HCT116 (cell line): Measurements from ENCODE around the gene GRIN2A. TPM values are rescaled to one million over a fixed set of nuclear protein-coding genes. Genes with fewer than 3 reads are reported as not detected.

Source experiments
- ATAC-seq: fragments of 200-7000 bp; cut with Tn5 transposase; 2 replicates; pipeline ENCODE4 v1.9.1; 2020; ENCODE audit warnings: mild to moderate bottlenecking, moderate library complexity
- BruUV-seq: library from RNA; stranded (reverse); fragments of 400-500 nt; replicated peaks from 2 replicates; lab custom pipeline; 2021; lab: Mats Ljungman, UMichigan
- CTCF ChIA-PET: fragments of 300-600 bp; sonication (Branson Sonifier 250); formaldehyde crosslinking; loops from one replicate; lab custom pipeline; 2021; ENCODE audit warnings: antibody characterized with exemption; lab: Charles Lee
- POLR2A ChIA-PET: fragments of 300-600, 350-600 bp; sonication (Branson Sonifier 250); formaldehyde crosslinking; loops from one replicate; lab custom pipeline; 2021; ENCODE audit warnings: antibody characterized with exemption; lab: Charles Lee
- RAD21 ChIA-PET, 2 experiments: fragments of 300-600 bp; sonication (Branson Sonifier 250); formaldehyde crosslinking; loops; one replicate each; lab custom pipeline; 2023; ENCODE audit warnings: low total read pairs in 2 of 2; ENCODE audit not compliant: uncharacterized antibody in 2 of 2, unreplicated experiment in 2 of 2, low non-redundant PET in 1 of 2; lab: Charles Lee
- DNase-seq: peaks from one replicate; pipeline ENCODE4 v3.0.0-alpha.2; 2010; ENCODE audit warnings: low read depth, low spot score
- H2AFZ ChIP-seq: fragments of 200-600 bp; shearing (Covaris generic), sonication (generic); 2 replicates; pipeline ENCODE4 v1.6.1; 2017; ENCODE audit warnings: low read depth, mixed run types, mixed read lengths, antibody characterized with exemption, low read length; ENCODE audit not compliant: poor library complexity, severe bottlenecking
- H3K27ac ChIP-seq: 2 replicates; pipeline ENCODE4 v1.5.1; 2012; ENCODE audit warnings: low read depth, low read length
- H3K27me3 ChIP-seq: fragments of 200-600 bp; sonication (generic); 2 replicates; pipeline ENCODE4 v1.6.1; 2016; ENCODE audit warnings: mixed run types, low read length, mixed read lengths; ENCODE audit not compliant: insufficient read depth
- H3K36me3 ChIP-seq, 2 experiments: fragments of 200-500 bp in 1 of 2; fragments of 200-600 bp in 1 of 2; sonication (Bioruptor generic) in 1 of 2; sonication (generic) in 1 of 2; 2 replicates each; pipeline versions ENCODE4 v1.5.1 to v1.6.1; 2014 to 2016; ENCODE audit warnings: low read length in 2 of 2, inconsistent platforms in 1 of 2, mixed read lengths in 1 of 2, mixed run types in 1 of 2; ENCODE audit not compliant: insufficient read depth in 2 of 2, control insufficient read depth in 1 of 2
- H3K4me1 ChIP-seq, 2 experiments: fragments of 200-600 bp in 1 of 2; sonication (generic) in 1 of 2; 2 replicates each; pipeline versions ENCODE4 v1.5.1 to v1.6.1; 2012 to 2017; ENCODE audit warnings: low read length in 2 of 2, inconsistent platforms in 1 of 2, mild to moderate bottlenecking in 1 of 2, mixed read lengths in 1 of 2, mixed run types in 1 of 2, moderate library complexity in 1 of 2; ENCODE audit not compliant: insufficient read depth in 2 of 2, control insufficient read depth in 1 of 2
- H3K4me2 ChIP-seq: fragments of 200-600 bp; sonication (generic); 2 replicates; pipeline ENCODE4 v1.6.1; 2017; ENCODE audit warnings: mixed run types, low read length, mixed read lengths
- H3K4me3 ChIP-seq, 2 experiments: fragments of 200-600 bp in 1 of 2; sonication (generic) in 1 of 2; replicated peaks in 1 of 2; 2 replicates each; pipeline ENCODE4 v1.5.1; 2011 to 2016; ENCODE audit warnings: low read length in 2 of 2, control low read depth in 1 of 2, low read depth in 1 of 2, mild to moderate bottlenecking in 1 of 2, mixed read lengths in 1 of 2, mixed run types in 1 of 2
- H3K79me2 ChIP-seq: fragments of 200-600 bp; sonication (generic); 2 replicates; pipeline ENCODE4 v1.6.1; 2017; ENCODE audit warnings: mild to moderate bottlenecking, mixed run types, low read length, moderate library complexity, mixed read lengths; ENCODE audit not compliant: insufficient read depth
- H3K9ac ChIP-seq: fragments of 200-600 bp; sonication (generic); 2 replicates; pipeline ENCODE4 v1.6.1; 2016; ENCODE audit warnings: low read length, mixed read lengths
- H3K9me2 ChIP-seq: fragments of 200-600 bp; sonication (generic), shearing (Covaris generic); 2 replicates; pipeline ENCODE4 v1.6.1; 2017; ENCODE audit warnings: mixed run types, mild to moderate bottlenecking, moderate library complexity; ENCODE audit not compliant: insufficient read depth
- H3K9me3 ChIP-seq, 2 experiments: fragments of 200-500 bp in 1 of 2; fragments of 200-600 bp in 1 of 2; sonication (Bioruptor generic) in 1 of 2; sonication (generic) in 1 of 2; 2 replicates each; pipeline ENCODE4 v1.6.1; 2014 to 2017; ENCODE audit warnings: low read length in 2 of 2, mixed read lengths in 2 of 2, inconsistent platforms in 1 of 2, low read depth in 1 of 2, mild to moderate bottlenecking in 1 of 2, mixed run types in 1 of 2, moderate library complexity in 1 of 2; ENCODE audit not compliant: control insufficient read depth in 1 of 2, insufficient read depth in 1 of 2
- H4K20me1 ChIP-seq: fragments of 200-600 bp; sonication (generic), shearing (Covaris generic); 2 replicates; pipeline ENCODE4 v1.6.1; 2017; ENCODE audit warnings: mixed run types, mild to moderate bottlenecking, moderate library complexity; ENCODE audit not compliant: insufficient read depth
- CEBPB ChIP-seq: IDR thresholded peaks from 2 replicates; pipeline ENCODE4 v1.6.1; 2012; ENCODE audit warnings: low read depth
- EGR1 ChIP-seq: IDR thresholded peaks from 2 replicates; pipeline ENCODE4 v1.6.1; 2012; ENCODE audit warnings: low read depth
- ELF1 ChIP-seq: IDR thresholded peaks from 2 replicates; pipeline ENCODE4 v1.6.1; 2012; ENCODE audit warnings: low read depth, borderline replicate concordance
- EZH2 ChIP-seq: fragments of 200-600 bp; sonication (generic); IDR thresholded peaks from 2 replicates; pipeline ENCODE4 v1.6.1; 2017; ENCODE audit warnings: antibody characterized with exemption, mixed run types
- EZH2phosphoT487 ChIP-seq: fragments of 200-600 bp; IDR thresholded peaks from 2 replicates; pipeline ENCODE4 v1.6.1; 2018; ENCODE audit warnings: antibody characterized with exemption, borderline replicate concordance
- FOSL1 ChIP-seq: IDR thresholded peaks from 2 replicates; pipeline ENCODE4 v1.6.1; 2012; ENCODE audit warnings: low read depth
- JUND ChIP-seq: IDR thresholded peaks from 2 replicates; pipeline ENCODE4 v1.6.1; 2012
- POLR2A ChIP-seq: IDR thresholded peaks from 2 replicates; pipeline ENCODE4 v1.7.0; 2011; ENCODE audit warnings: borderline replicate concordance; ENCODE audit not compliant: insufficient read depth, insufficient read length; ENCODE audit errors: extremely low read depth
- POLR2AphosphoS5 ChIP-seq: IDR thresholded peaks from 2 replicates; pipeline ENCODE4 v1.6.1; 2011; ENCODE audit warnings: mild to moderate bottlenecking, low read depth, low read length, moderate library complexity
- SIN3A ChIP-seq: IDR thresholded peaks from 2 replicates; pipeline ENCODE4 v1.6.1; 2012; ENCODE audit warnings: low read depth
- SRF ChIP-seq: IDR thresholded peaks from 2 replicates; pipeline ENCODE4 v1.6.1; 2012; ENCODE audit warnings: low read depth
- TCF7L2 ChIP-seq: IDR thresholded peaks from 2 replicates; pipeline ENCODE4 v1.7.0; 2011; ENCODE audit warnings: borderline replicate concordance, inconsistent platforms; ENCODE audit not compliant: insufficient read depth, insufficient read length; ENCODE audit errors: extremely low read depth
- YY1 ChIP-seq: IDR thresholded peaks from 2 replicates; pipeline ENCODE4 v1.6.1; 2011; ENCODE audit warnings: low read length, low read depth, moderate library complexity, mild to moderate bottlenecking; ENCODE audit not compliant: insufficient replicate concordance; ENCODE audit errors: extremely low read depth
- ZNF274 ChIP-seq: fragments of 200-500 bp; sonication (Bioruptor generic); IDR thresholded peaks from 2 replicates; pipeline ENCODE4 v1.6.1; 2014; ENCODE audit warnings: mild to moderate bottlenecking, low read depth, low read length, inconsistent platforms
- intact Hi-C: fragments of 100-400 bp; cut with micrococcal nuclease; formaldehyde crosslinking; loops from 2 replicates; pipeline ENCODE4 v1.10.0; 2022
- total RNA-seq: library from RNA; stranded (reverse); gene quantifications from one replicate; pipeline ENCODE4 v1.2.1, GENCODE V29; 2021; ENCODE audit not compliant: unreplicated experiment
- TF ChIP-seq, protein P1 (sequence below): IDR thresholded peaks from 2 replicates; pipeline ENCODE4 v1.6.1; 2012
- TF ChIP-seq, protein P2 (sequence below): IDR thresholded peaks from 2 replicates; pipeline ENCODE4 v1.6.1; 2011; ENCODE audit warnings: mild to moderate bottlenecking, low read length, moderate library complexity; ENCODE audit not compliant: insufficient replicate concordance; ENCODE audit errors: extremely low read depth
- TF ChIP-seq, protein P3 (sequence below), 3 experiments: fragments of 200-600 bp in 1 of 3; sonication (generic) in 1 of 3; IDR thresholded peaks in 2 of 3; conservative IDR thresholded peaks in 1 of 3; 2 replicates each; pipeline ENCODE4 v1.5.1; 2012 to 2017; ENCODE audit warnings: low read depth in 2 of 3, low read length in 2 of 3, antibody characterized with exemption in 1 of 3, borderline replicate concordance in 1 of 3, control low read depth in 1 of 3, mild to moderate bottlenecking in 1 of 3, mixed read lengths in 1 of 3, mixed run types in 1 of 3, moderate library complexity in 1 of 3; ENCODE audit not compliant: insufficient read depth in 1 of 3
- TF ChIP-seq, protein P4 (sequence below): IDR thresholded peaks from 2 replicates; pipeline ENCODE4 v1.6.1; 2012

The GRIN2A gene
- total RNA-seq, 1 experiment from 2014 or later = 0.02 TPM

DNA sequence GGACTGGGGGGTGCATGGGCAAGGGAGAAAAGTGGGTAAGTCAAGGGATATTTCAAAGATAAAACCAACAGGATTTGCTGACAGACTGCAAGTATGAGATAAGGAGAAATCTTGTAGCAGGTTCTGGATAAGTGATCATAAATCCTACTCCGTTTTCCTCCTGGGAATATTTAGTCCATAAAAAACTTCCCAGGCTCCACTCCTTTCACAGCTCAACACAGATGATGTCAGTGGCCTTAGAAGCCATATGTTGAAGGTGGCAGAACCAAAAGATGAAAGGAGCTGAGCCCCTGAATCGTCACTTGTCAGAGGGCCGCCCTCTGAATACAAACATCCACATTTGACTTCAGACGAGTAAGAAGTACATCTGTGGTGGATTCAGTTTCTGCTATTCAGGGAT, 71.7 kb downstream of the GRIN2A start:
- intact Hi-C loops = no loop called here
- ATAC-seq (no peak), DNase-seq (no peak)
- Histone ChIP-seq H4K20me1 (no peaks in the 10 kb centered on the region), H3K79me2 (no peaks in the 10 kb centered on the region), H3K4me2 (no peak overlapping the region), H3K9me3 (no peaks in the 10 kb centered on the region), H2AFZ (no peak overlapping the region), H3K9ac (no peak overlapping the region), H3K9me2 (no peaks in the 10 kb centered on the region), H3K27me3 (peaks cover 19% of the 10 kb centered on the region), H3K36me3 (no peaks in the 10 kb centered on the region), H3K4me3 (no peak overlapping the region), H3K27ac (no peak overlapping the region), H3K4me1 (no peaks in the 10 kb centered on the region)
- no TSS peak for BruUV-seq
- ChIA-PET POLR2A (no interaction called here), RAD21 (no interaction called here), CTCF (no interaction called here)
- TF ChIP-seq POLR2AphosphoS5 (no peak), JUND (no peak), FOSL1 (no peak), EZH2 (no peak)
- TF ChIP-seq, protein P1, sequence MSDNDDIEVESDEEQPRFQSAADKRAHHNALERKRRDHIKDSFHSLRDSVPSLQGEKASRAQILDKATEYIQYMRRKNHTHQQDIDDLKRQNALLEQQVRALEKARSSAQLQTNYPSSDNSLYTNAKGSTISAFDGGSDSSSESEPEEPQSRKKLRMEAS = no peak

DNA sequence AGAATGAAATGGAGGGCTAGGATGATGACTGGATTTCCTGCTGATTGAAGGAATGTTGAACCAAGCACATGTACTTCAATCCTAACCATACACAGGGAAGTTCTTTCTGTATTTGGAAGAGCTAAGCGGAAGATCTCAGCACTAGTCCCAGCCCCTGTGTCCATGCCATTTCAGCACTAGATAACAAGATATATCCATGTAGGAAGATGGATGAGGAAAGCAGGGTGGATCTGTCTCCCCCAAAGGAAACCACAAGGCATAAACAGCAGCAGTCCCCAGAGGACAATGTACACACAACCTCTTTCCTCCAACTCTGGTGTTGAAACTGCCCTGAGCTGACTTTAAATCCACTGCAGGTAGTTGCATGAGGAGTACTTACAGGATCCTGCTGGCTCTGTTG, 75.1 kb downstream of the GRIN2A start:
- ChIA-PET CTCF (no interaction called here), RAD21 (no interaction called here), POLR2A (no interaction called here)
- intact Hi-C loops = no loop called here
- H3K4me2 ChIP-seq = no peak overlapping the region
- no peaks in the 10 kb centered on the region for H3K9me3 ChIP-seq
- no peak overlapping the region for H3K4me3 ChIP-seq
- no peak overlapping the region for H3K27ac ChIP-seq
- H3K9me2 ChIP-seq = no peaks in the 10 kb centered on the region
- no peaks in the 10 kb centered on the region for H3K4me1 ChIP-seq
- BruUV-seq = no TSS peak
- DNase-seq (no peak), ATAC-seq (no peak)
- H3K9ac ChIP-seq = no peak overlapping the region
- no peaks in the 10 kb centered on the region for H4K20me1 ChIP-seq
- H2AFZ ChIP-seq = no peak overlapping the region
- H3K79me2 ChIP-seq = no peaks in the 10 kb centered on the region
- peaks cover 13% of the 10 kb centered on the region; the same call in 1 of the 2 replicates for H3K27me3 ChIP-seq
- H3K36me3 ChIP-seq = no peaks in the 10 kb centered on the region
- TF ChIP-seq ELF1 (no peak), SRF (no peak), SIN3A (no peak), ZNF274 (no peak), YY1 (no peak), POLR2A (no peak), TCF7L2 (no peak), CEBPB (no peak), EZH2 (no peak), EGR1 (no peak), EZH2phosphoT487 (no peak)
- TF ChIP-seq, protein P2, sequence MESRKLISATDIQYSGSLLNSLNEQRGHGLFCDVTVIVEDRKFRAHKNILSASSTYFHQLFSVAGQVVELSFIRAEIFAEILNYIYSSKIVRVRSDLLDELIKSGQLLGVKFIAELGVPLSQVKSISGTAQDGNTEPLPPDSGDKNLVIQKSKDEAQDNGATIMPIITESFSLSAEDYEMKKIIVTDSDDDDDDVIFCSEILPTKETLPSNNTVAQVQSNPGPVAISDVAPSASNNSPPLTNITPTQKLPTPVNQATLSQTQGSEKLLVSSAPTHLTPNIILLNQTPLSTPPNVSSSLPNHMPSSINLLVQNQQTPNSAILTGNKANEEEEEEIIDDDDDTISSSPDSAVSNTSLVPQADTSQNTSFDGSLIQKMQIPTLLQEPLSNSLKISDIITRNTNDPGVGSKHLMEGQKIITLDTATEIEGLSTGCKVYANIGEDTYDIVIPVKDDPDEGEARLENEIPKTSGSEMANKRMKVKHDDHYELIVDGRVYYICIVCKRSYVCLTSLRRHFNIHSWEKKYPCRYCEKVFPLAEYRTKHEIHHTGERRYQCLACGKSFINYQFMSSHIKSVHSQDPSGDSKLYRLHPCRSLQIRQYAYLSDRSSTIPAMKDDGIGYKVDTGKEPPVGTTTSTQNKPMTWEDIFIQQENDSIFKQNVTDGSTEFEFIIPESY = no peak
- TF ChIP-seq, protein P3, sequence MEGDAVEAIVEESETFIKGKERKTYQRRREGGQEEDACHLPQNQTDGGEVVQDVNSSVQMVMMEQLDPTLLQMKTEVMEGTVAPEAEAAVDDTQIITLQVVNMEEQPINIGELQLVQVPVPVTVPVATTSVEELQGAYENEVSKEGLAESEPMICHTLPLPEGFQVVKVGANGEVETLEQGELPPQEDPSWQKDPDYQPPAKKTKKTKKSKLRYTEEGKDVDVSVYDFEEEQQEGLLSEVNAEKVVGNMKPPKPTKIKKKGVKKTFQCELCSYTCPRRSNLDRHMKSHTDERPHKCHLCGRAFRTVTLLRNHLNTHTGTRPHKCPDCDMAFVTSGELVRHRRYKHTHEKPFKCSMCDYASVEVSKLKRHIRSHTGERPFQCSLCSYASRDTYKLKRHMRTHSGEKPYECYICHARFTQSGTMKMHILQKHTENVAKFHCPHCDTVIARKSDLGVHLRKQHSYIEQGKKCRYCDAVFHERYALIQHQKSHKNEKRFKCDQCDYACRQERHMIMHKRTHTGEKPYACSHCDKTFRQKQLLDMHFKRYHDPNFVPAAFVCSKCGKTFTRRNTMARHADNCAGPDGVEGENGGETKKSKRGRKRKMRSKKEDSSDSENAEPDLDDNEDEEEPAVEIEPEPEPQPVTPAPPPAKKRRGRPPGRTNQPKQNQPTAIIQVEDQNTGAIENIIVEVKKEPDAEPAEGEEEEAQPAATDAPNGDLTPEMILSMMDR (IDR thresholded peaks at IDR 0.05 in 2 of 3, conservative IDR thresholded peaks at IDR 0.05 in 1 of 3; ENCODE audit: borderline replicate concordance in 1 of 3, insufficient read depth in 1 of 3, low read depth in 2 of 3, low read length in 2 of 3) = no peak
- TF ChIP-seq, protein P4, sequence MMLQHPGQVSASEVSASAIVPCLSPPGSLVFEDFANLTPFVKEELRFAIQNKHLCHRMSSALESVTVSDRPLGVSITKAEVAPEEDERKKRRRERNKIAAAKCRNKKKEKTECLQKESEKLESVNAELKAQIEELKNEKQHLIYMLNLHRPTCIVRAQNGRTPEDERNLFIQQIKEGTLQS = no peak
- TF ChIP-seq, protein P1 = no peak
